ENCODE data around the gene PTGS1. TPM values are rescaled to one million over a fixed set of nuclear protein-coding genes. Genes with fewer than 3 reads are reported as not detected.

The PTGS1 gene
- total RNA-seq, 1 donor from 2014 or later: 1.4 TPM

Other genes with a start within 250 kb of the PTGS1 start
- 34.0 and 34.5 TPM in 2 replicates for gene NDUFA8, start 211.2 kb upstream of the PTGS1 start, total RNA-seq
- gene MORN5, start 211.1 kb upstream of the PTGS1 start, total RNA-seq: not detected in 2 replicates
- 0.40 and 1.7 TPM in 2 replicates for gene LHX6, start 142.1 kb upstream of the PTGS1 start, total RNA-seq
- 5.2 and 6.5 TPM in 2 replicates for gene RBM18, start 106.2 kb upstream of the PTGS1 start, total RNA-seq
- gene MRRF, start 106.1 kb upstream of the PTGS1 start, total RNA-seq: 24.6 and 32.3 TPM in 2 replicates
- gene OR1J1, start 106.9 kb downstream of the PTGS1 start, total RNA-seq: not detected in 2 replicates
- gene OR1J2, start 139.8 kb downstream of the PTGS1 start, total RNA-seq: not detected in 2 replicates
- not detected in 2 replicates for gene OR1J4, start 148.1 kb downstream of the PTGS1 start, total RNA-seq
- not detected in 2 replicates for gene OR1N1, start 156.3 kb downstream of the PTGS1 start, total RNA-seq
- gene OR1N2, start 182.1 kb downstream of the PTGS1 start, total RNA-seq: not detected in 2 replicates
- 0.20 and 0.22 TPM in 2 replicates for gene OR1L8, start 212.4 kb downstream of the PTGS1 start, total RNA-seq
- gene OR1Q1, start 243.7 kb downstream of the PTGS1 start, total RNA-seq: not detected in 2 replicates